ENCODE measurements around the gene GABRQ.
"Not testable (repeated sequence)": the region's sequence is repeated elsewhere in the genome, so short reads cannot be mapped to it uniquely, and the experiment has no call there.

Gene GABRQ

GRCh38 chrX:152663086-152663485, 25.4 kb downstream of the GABRQ start:
- DNase-seq, result no peak

- no peak for DNase-seq
These were observed 36.4 kb downstream of the GABRQ start for GRCh38 chrX:152674135-152674534.

DNA sequence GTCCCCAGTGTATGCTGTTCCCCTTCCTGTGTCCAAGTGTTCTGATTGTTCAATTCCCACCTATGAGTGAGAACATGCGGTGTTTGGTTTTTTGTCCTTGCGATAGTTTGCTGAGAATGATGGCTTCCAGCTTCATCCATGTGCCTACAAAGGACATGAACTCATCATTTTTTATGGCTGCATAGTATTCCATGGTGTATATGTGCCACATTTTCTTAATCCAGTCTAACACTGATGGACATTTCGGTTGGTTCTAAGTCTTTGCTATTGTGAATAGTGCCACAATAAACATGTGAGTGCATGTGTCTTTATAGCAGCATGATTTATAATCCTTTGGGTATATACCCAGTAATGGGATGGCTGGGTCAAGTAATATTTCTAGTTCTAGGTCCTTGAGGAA, 37.0 kb downstream of the GABRQ start:
- DNase-seq, result not testable (repeated sequence)

GRCh38 chrX:152681012-152681411, 43.3 kb downstream of the GABRQ start:
- not testable (repeated sequence) for DNase-seq

GRCh38 chrX:152697952-152698931, 60.5 kb downstream of the GABRQ start, which contains the start of gene MAGEA3:
Gene MAGEA3 (plus strand): TSS chrX:152698794. CDS start chrX:152700833, 2,039 bp downstream.
- not testable (repeated sequence) for DNase-seq

DNA sequence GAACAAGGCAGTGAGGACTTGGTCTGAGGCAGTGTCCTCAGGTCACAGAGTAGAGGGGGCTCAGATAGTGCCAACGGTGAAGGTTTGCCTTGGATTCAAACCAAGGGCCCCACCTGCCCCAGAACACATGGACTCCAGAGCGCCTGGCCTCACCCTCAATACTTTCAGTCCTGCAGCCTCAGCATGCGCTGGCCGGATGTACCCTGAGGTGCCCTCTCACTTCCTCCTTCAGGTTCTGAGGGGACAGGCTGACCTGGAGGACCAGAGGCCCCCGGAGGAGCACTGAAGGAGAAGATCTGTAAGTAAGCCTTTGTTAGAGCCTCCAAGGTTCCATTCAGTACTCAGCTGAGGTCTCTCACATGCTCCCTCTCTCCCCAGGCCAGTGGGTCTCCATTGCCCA, 62.7 kb downstream of the GABRQ start:
- DNase-seq, result not testable (repeated sequence)

DNA sequence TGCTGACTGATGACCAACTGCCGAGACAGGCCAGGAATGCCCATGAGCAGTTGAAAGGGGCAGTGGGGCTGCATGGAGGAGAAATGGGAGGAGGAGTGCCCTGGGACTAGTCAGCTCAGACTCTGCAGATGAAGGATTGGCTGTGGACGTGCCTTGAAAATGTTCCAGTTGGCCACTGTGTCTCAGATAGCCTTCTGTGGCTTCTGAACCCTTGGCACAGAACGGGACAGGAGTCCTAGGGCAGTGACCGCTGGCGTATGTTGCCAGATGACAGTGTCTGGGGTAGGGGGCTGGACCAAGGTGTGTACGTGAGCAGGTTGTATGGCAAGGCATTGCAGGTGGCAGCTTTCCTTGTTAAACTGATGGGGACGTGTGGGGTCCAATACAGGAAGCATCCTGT, 68.8 kb downstream of the GABRQ start:
- not testable (repeated sequence) for DNase-seq
